ENCODE results near the gene AATF.
A peak's percentile ranks its signal among the peaks of the same experiment; 100 is the strongest.

AATF gene

DNA sequence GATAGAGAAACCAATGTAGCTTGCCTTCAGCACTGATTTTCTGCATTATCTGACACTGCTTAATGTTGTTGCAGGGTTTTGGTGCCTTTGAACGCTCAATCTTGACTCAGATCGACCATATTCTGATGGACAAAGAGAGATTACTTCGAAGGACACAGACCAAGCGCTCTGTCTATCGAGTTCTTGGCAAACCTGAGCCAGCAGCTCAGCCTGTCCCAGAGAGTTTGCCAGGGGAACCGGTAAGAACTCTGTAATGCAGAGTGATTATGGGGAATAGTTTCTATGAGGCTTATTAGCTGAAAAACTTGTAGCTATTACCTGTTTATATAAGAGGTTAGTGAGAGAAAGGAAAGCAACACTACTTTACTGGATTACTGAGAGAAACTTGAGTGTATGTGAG lies 40.4 kb downstream of the AATF start:
- no peak for DNase-seq

DNA sequence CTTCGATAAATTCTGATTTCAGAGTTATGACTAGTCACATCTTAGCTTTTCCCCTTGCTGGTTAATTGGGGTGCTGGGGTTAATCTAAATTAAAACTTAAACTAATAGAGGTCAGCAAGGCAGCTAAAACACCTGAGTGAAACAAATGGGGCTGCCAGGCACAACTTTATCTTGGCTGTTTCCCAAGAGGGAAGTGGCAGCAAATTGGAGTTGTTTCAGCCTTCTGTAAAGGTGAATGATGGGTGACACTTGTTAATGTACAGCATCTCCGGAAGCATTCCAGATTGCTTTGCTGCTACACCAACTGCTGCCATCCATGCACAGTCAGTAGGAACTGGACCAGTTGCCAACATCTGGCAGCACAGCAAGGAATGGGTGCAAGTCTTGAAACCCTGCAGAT lies 43.9 kb downstream of the AATF start:
- DNase-seq = no peak

DNA sequence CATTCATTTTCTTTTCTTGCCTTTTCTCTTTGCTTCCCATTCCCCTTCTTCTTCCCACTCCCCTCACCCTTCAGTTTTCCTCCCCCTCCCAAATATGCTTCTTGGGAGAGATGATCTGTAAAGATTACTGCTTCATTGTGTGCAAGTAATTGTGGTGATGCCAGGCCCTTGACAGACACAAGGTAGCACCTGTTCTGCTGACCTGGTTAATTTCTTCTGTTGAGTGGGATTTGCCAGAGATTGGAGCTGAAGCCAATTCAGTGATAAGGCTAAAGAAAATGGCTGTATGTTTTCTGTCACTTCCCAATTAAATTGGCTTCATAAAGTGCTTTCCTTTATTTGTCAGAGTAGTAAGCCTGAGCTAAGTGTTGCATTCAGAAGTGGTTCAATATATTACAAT lies 44.5 kb downstream of the AATF start:
- DNase-seq = no peak

DNA sequence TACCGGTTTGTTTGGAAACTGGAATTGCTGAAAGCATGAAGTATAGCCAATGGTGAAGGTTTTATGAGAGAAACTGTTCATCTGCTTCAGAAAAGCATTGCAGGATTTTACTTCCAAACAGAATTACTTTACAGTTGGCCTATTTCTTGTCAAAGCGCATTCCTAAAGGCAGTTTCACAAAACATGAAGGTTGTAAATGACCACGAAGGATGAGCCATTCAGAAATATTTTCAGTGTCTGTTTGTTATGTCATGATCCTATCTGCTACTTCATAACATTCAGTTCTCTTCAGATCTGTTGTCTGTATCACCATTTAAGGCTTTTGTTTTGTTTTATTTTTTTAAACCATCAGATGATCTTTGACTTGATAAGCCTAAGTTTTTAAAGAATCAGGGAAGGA lies 45.7 kb downstream of the AATF start:
- DNase-seq = no peak

DNA sequence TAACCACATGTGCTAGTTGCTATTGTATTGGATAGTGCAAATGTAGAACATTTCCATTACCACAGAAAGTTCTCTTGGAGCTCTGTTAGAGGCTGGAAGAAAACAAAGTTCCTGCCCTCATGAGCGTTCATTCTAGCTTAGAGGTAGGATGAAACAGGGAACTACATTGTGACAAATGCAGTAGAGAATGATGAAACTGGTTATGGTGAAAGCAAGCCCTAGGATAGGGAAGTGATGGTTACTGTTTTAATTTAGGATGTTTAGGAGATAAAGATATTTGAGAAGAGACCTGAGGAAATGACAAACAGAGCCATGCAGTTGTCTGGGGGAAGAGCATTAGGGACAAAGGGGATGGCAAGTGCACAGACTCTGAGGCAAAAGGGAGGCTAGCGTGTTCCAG lies 50.7 kb downstream of the AATF start:
- DNase-seq = no peak

DNA sequence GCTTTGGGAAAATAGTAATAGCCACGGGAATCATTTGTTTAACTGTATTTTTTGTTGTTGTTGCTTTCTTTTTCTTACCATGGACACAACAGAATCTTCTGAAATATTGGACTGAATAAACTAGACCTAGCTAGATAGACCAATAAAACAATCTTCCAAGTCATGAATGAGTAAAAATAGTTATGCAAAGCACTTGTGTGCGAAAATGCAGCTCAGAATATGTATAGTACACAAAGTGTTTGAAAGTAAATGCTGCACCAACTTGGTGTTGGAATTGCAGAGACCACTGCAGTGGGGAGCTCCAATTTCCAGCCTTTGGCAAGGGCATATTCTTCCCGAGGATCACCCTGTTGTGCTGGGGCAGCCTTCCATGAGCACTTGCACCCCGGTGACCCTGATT lies 68.0 kb downstream of the AATF start:
- no peak for DNase-seq

DNA sequence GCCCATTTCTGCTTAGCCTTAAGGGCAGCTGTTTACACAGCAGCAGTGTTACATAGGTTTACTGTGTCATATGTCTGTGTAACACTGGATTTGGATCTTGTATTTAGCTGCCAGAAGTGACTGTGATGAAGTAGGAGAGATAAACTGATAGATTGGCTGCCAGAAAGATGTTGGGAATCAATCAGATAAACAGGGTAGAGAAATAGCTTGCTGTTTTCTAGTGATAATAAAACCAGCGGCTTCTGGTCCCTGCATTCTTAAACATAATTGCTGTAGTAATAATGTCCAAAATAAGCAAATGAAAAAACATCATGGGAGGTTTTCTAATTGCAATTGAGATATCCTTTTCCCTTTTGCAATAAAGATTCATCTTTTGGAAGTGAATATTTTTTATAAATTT lies 68.7 kb downstream of the AATF start:
- DNase-seq = no peak

DNA sequence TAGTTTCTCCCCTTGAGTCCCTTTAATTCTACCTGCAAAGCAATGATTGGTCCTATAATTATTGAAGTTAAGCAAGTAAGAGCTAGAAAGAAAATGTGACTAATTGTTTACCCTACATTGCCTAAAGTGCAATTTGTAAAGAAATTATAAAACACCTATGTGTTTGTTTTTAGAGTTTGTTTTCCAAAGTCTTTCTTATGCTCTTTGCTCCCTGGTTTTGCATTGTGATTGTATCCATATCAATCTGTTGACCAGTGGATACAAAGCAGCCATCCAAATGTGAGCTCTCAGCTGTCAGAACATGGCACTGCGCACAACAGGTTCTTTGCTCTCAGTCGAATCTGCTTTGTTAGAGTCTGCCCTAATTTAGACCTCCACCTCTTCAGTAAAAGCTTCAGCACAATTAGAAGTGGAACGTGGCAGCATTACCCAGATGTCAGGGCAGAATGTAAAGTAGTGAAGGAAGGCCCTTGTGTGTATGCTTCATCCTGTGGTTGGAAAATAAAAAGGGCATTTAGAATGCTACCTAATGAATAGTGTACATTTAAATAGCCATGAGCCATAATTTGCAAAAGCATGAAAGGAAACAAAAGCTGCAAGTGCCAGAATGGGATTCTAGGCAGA lies 70.5 kb downstream of the AATF start:
- no peak for DNase-seq

DNA sequence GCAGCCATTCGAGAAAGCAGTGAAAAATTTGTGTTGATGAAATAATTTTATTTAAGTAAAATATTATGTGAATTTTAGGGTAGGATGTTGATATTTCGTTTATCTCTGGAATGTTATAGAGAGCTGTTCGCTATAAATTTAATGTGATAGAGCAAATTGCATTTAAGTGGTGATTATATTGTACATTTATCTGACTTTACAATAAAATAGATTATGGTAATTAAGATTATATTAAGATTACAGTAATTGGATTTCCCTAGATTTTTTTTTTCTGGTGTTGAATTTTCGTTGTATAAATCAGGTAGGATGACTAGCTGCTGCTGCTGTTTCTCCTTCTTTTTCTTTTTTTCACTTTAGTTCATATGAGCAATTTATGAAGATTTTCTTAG lies 71.0 kb downstream of the AATF start:
- no peak for DNase-seq

DNA sequence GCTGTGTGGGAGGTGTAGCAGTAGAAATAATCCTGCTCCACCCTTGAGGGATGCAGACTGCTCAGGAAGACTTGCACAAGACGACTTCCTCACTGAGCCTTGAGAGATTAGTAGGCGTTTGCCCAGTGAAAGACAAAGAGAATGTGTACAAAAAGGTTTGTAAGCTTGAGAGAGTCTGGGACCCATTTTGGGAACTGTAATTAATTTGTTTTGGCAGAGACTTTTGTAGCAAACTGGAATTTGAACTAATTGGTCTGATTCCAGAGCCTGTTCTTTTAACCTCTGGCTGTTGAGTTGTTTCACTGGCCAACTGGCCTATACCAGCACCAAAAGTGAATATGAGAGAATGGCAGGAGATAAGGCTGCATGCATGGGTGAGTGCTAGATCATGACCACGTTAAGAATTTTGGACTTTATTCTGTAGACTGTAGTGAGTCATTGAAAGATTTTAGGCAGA lies 75.5 kb downstream of the AATF start:
- DNase-seq = no peak

DNA sequence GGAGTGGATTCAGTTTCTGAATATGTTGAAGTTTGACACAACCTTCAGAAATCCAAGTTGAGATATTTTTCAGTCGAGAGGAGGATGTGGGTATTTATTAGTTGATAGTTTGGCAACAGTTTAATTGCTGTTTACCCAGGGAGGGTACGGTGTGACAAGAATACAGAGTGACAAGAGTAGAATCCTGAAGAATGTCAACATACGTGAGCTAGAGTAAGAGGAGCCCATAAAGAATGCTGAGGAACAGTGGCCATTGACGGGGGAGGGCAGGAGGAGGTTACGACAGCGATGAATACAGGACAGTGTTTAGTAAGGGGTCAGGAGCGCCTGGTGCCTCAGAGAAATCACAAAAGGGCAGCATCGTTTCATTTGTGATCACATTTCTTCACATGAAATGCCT lies 76.5 kb downstream of the AATF start:
- DNase-seq = no peak

DNA sequence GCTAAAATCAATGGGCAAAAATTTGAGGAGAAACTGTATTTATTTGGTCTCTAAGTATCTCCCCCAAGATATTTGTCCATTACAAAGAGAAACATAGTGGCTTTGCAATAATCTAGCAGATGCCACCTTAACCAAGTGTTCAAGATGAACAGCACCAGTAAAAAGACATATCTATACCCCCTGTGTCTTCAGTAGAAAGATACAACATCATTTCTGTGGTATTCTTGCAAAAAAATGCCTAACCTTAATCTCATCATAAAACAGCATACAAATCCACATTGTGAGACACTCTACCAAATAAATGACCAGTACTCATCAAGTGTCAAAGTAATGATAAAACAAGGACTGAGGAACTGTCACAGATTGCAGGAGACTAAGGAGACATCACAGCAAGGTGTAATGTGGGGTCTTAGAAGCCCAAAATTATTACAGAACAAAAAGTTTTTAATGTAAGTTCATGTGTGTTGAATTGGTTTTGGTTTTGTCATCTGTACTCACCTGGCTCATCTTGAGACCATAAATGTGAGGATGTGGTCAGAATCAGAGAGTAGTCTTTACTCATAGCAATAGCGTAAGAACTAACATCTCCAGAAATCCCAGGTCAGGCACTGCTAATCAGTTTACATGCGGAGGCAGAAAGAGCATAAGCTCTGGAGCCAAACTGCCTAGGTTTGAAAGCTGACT lies 77.2 kb downstream of the AATF start:
- DNase-seq = no peak

DNA sequence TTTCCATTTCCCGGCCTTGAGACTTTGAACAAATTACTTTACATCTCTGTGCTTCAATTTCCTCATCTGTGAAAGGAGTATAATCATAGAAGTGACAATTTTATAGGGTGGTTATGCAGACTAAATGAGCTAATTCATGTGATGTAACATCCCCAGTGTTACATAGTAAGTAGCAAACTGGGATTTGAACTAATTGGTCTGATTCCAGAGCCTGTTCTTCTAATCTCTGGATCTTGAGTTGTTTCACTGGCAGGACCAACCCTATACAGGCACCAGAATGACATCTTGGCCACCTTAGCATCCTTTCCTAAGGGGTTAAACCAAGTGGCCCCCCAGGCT lies 77.7 kb downstream of the AATF start:
- no peak for DNase-seq

DNA sequence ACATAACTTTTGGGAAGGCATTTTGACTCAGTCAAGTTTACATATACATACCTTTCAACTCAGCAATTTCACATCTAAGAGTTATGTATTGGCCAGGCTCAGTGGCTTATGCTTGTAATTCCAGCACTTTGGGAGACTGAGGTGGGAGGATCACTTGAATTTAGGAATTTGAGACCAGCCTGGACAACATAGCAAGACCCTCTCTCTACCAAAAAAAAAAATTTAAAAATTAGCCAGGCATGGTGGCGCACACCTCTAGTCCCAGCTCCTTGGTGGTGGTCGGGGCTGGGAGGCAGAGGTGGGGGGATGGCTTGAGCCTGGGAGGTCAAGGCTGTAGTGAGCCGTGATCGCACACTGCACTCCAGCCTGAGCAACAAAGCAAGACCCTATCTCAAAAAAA lies 79.3 kb downstream of the AATF start:
- no peak for DNase-seq

DNA sequence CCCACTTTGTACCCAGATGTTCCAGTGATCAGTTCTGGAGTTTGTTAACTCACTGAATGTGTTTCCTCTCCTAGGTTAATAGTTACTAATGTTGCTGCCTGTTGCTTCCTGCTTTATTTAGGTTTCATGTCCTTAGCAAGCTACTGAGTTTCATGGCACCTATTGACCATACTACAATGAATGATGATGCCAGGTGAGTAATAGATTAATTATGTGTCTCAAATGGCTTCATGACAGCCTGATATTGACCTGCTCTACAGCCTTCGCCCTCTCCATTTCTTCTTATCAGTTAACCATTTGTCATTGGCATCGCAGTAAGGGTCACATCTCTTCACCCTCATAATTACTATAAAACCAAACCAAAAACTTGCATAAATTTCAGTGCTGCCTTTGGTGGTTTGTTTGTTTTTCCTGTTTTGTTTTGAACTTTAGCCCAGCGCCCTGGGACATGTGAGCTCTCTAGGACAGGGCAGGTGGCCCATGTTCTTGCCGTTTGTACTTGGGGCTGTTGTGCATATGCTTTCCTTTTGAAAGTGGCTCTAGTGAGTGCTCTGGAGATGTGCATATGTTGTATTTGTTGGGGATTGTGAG lies 82.8 kb downstream of the AATF start:
- no peak for DNase-seq

DNA sequence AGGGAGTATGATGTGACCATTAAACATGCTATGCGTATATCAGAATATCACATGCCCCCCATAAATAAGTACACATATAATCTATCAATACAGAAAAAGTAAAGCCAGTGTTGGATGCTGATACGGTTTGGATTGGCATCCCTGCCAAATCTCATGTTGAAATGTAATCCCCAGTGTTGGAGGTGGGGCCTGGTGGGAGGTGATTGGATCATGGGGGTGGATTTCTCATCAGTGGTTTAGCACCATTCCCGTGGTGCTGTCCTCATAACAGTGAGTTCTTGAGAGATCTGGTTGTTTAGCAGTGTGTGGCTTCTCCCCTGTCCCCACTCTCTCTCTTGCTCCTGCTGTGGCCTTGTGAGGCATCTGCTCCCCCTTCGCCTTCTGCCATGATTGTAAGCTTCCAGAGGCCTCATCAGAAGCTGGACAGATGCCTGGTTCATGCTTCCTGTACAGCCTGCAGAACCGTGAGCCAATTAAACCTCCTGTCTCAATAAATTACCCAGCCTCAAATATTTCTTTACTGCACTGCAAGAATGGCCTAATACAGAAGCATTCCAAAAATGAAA lies 88.9 kb downstream of the AATF start:
- no peak for DNase-seq

DNA sequence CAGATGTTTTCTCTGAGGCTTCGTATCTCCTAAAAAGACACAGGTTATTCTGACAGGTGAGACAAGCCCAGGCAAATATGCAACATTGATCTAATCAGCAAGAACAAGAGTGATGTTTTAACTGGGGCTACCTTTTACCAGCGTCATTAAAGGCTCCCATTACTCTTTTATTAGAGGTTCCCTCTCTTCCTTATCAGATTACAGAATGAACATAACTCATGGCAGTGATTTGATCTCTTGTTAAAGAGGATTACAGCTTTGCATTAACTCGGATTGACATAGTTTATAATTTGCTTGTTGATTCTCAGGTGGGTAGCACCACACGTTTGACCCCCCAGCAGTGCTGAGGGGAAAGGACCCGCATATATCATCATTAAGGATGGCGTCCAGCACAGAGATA lies 90.5 kb downstream of the AATF start:
- DNase-seq = no peak

DNA sequence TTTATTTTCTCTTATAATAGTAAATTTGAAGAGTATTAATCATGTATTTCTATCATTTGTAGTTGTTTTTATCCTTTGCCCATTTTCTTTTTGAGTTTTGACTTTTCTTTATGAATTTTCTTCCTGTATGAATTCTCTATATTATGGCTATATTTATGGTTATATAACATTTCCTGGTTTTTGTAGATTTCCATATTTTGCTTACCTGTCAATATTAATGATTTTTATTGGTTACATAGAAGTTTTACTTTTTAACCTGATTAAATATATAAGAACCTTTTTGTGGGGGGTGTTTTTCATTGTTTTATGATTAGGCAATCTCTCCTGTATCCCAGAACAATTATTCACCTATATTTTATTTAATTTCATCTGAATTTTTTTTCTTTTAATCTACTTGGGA lies 93.2 kb downstream of the AATF start:
- no peak for DNase-seq

DNA sequence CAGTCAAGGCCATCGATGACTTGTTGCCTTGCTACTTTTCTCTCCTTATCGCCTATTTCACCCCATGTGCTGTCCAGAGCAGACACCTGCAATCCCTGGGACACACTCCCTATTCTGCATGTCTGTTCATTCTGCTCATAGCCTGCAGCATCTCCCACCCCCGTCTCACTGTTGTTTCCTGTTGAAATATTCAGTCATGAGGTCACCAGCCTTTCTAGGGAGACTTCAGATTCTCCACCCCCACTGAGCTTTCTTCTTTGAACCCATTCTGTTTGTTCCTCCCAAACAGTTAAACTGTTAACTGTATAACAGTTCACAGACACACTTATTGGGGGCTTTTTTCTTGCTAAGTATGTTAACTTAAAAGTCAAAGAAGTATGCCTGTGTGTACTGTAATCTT lies 94.4 kb downstream of the AATF start:
- DNase-seq = no peak

DNA sequence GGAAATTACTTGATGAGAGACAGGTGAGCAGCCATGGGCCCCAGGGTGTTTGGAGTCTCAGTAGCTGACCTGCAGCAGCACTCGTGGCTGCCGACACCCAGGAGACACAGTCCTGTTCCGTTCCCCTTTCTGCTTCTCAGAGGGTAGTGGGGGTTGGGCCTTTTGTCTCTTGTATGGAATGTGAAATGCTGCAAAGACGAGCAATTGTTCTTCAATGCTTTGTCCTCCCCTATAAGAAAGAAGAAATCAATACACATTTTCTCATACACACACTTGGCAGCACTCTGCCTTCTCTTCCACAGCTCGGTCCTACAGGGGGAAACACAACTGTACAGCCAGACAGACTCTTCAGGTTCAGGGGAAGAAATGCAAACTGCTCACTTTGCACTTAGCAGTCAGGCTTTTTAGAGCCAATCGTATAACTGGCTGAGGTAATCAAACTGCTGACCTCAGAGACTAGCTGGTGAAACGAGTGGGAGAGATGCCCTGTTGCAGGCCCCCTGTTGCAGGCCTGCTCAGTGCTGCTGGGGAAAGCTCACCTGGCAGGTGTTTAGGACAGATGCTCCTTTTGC lies 96.7 kb downstream of the AATF start:
- DNase-seq = no peak

DNA sequence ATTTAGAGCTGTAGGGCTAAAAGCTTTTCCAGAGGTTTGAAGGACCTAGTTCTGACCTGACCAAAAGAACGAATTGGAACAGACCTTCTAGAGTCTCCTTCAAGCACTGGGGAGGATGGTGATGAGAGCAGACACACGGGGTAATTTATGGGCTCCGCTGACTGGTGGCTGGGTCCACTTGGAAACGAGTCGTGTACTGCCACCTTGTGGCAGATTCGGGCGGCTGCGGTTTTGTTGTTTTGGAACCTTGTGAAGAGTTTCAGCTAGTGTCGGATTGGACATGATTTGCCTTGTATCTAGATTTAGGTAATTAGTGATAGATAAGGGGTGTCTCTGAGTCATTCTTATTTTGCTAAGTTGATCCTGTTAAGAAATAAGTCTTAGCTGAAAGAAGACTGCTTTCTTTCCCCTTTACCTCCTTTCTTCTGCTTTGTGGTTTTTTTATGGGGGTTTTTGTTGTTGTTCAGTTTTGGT lies 98.9 kb downstream of the AATF start:
- DNase-seq = peak; percentile 77

DNA sequence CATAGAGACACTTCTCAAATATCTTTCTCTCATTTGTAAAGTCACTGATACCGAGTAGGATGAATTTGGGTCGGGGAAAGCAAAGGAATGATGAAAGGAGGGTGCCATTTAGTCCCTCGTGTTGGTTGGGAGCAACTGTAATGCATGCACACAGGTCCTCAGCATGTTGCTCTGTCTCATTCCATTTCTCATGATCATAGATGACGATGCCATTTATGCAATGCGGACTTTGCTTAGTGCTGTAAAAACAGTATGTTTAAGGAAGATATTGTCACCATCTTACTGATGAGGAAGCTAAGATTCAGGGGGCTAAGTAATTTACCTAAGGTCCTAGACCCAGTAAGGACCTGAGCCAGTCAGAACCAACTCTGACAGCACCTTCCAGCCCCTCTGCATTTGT lies 100.1 kb downstream of the AATF start:
- DNase-seq = no peak

DNA sequence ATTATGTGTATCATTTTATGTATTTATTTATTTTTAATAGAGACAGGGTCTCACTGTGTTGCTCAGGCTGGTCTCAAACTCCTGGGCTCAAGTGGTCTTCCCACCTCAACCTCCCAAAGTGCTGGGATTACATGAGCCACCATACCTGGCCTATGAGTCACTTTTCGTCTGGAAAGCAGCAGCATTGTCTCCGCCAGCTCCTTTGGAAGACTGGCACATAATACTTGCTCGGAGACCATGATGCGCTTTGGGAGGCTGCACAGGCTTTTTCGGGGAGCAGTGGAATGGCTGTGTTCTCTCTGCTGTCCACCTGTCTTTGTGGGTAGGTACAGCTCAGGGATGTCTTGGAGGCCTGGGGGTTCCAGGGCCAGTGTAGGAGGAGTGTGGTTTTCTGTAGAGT lies 102.2 kb downstream of the AATF start:
- DNase-seq = no peak

DNA sequence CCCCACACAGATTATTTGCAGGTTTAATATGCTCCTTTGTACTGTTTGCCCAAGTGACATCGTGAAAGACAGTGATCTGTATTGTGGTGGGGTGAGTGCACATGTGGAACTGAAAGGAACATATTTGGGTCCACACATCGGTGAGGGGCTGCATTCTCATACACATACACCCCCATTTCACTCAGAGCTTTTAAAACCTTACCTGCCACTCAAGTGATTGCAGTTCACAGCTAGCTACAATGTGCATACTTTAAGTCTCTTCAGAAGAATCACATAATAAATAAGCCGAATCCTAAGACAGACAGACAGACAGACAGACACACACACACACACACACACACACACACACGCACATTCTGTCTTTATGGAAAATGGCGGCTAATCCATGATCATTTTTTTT lies 102.6 kb downstream of the AATF start:
- no peak for DNase-seq

Data from activated naive CD4-positive, alpha-beta T cell treated with anti-CD3 and anti-CD28 coated beads, Interleukin-2, amount 50 U/mL, for 16 hours (primary cell).